H1 (cell line): Measurements from ENCODE around the gene NUP133. TPM values are rescaled to one million over a fixed set of nuclear protein-coding genes. Genes with fewer than 3 reads are reported as not detected.

Source experiments
- ASH2L ChIP-seq: fragments of 200-600, 300-600 bp; sonication (generic); IDR thresholded peaks from one replicate; pipeline ENCODE4 v1.7.1; 2017; ENCODE audit warnings: low read length
- CBX8 ChIP-seq: fragments of 300-800, 300-1000 bp; sonication (generic); IDR thresholded peaks from 2 replicates; pipeline ENCODE4 v1.7.1; 2016; ENCODE audit warnings: low read depth, low read length, borderline replicate concordance
- CTCF ChIP-seq, 3 experiments: IDR thresholded peaks; 1 replicate in 2 of 3; 2 replicates in 1 of 3; pipeline versions ENCODE4 v1.5.1 to v1.6.1; 2011; ENCODE audit warnings: low read length in 3 of 3, mild to moderate bottlenecking in 3 of 3, inconsistent platforms in 2 of 3, low read depth in 1 of 3, moderate library complexity in 1 of 3; ENCODE audit not compliant: insufficient read depth in 1 of 3; ENCODE audit errors: control extremely low read depth in 1 of 3
- EGR1 ChIP-seq: IDR thresholded peaks from 2 replicates; pipeline ENCODE4 v1.6.1; 2011; ENCODE audit warnings: low read depth, low read length, borderline replicate concordance
- EP300 ChIP-seq, 2 experiments: IDR thresholded peaks; 1 replicate in 1 of 2; 2 replicates in 1 of 2; pipeline ENCODE4 v1.6.1; 2011 to 2012; ENCODE audit warnings: low read depth in 2 of 2, low read length in 2 of 2, mild to moderate bottlenecking in 2 of 2, borderline replicate concordance in 1 of 2, inconsistent platforms in 1 of 2, moderate library complexity in 1 of 2
- GABPA ChIP-seq: IDR thresholded peaks from 2 replicates; pipeline ENCODE4 v1.6.1; 2011; ENCODE audit warnings: mild to moderate bottlenecking, low read length, moderate library complexity, borderline replicate concordance; ENCODE audit not compliant: insufficient read depth
- HDAC2 ChIP-seq, 2 experiments: fragments of 300-600 bp in 1 of 2; sonication (generic) in 1 of 2; IDR thresholded peaks; 2 replicates each; pipeline ENCODE4 v1.6.1; 2011 to 2012; ENCODE audit warnings: low read depth in 2 of 2, low read length in 2 of 2, mild to moderate bottlenecking in 2 of 2, moderate library complexity in 2 of 2, borderline replicate concordance in 1 of 2, inconsistent platforms in 1 of 2
- HDAC6 ChIP-seq: IDR thresholded peaks from one replicate; pipeline ENCODE4 v1.7.1; 2012; ENCODE audit warnings: low read depth, mild to moderate bottlenecking, inconsistent platforms, low read length, moderate library complexity
- JUN ChIP-seq: IDR thresholded peaks from 2 replicates; pipeline ENCODE4 v1.6.1; 2011; ENCODE audit warnings: low read depth, mild to moderate bottlenecking, improper control_type of control experiment, low read length
- JUND ChIP-seq: IDR thresholded peaks from 2 replicates; pipeline ENCODE4 v1.6.1; 2011; ENCODE audit warnings: mild to moderate bottlenecking, improper control_type of control experiment, low read length
- KDM5A ChIP-seq: fragments of 200-600 bp; IDR thresholded peaks from 2 replicates; pipeline ENCODE4 v1.7.1; 2012; ENCODE audit warnings: mild to moderate bottlenecking, low read length, inconsistent platforms, mixed read lengths
- MAFK ChIP-seq: IDR thresholded peaks from 2 replicates; pipeline ENCODE4 v1.6.1; 2012; ENCODE audit warnings: low read depth, mild to moderate bottlenecking, improper control_type of control experiment, low read length
- RAD21 ChIP-seq, 2 experiments: IDR thresholded peaks in 1 of 2; conservative IDR thresholded peaks in 1 of 2; 2 replicates each; pipeline ENCODE4 v1.6.1; 2011; ENCODE audit warnings: low read depth in 2 of 2, low read length in 2 of 2, improper control_type of control experiment in 1 of 2, inconsistent platforms in 1 of 2, mild to moderate bottlenecking in 1 of 2, moderate library complexity in 1 of 2
- RFX5 ChIP-seq: IDR thresholded peaks from 2 replicates; pipeline ENCODE4 v1.6.1; 2011; ENCODE audit warnings: low read depth, low read length, improper control_type of control experiment, borderline replicate concordance
- SP1 ChIP-seq: IDR thresholded peaks from 2 replicates; pipeline ENCODE4 v1.6.1; 2011; ENCODE audit warnings: low read depth, low read length
- SRF ChIP-seq: IDR thresholded peaks from 2 replicates; pipeline ENCODE4 v1.6.1; 2011; ENCODE audit warnings: mild to moderate bottlenecking, low read depth, low read length, moderate library complexity
- SUZ12 ChIP-seq: fragments of 200-600 bp; sonication (generic); IDR thresholded peaks from 2 replicates; pipeline ENCODE4 v1.6.1; 2012; ENCODE audit warnings: mild to moderate bottlenecking, inconsistent platforms, low read length, moderate library complexity, mixed read lengths
- TAF1 ChIP-seq: IDR thresholded peaks from 2 replicates; pipeline ENCODE4 v1.6.1; 2011; ENCODE audit warnings: mild to moderate bottlenecking, low read depth, low read length
- ZNF274 ChIP-seq: IDR thresholded peaks from 2 replicates; pipeline ENCODE4 v1.7.0; 2012; ENCODE audit warnings: low read length, borderline replicate concordance; ENCODE audit errors: extremely low read depth
- polyA plus RNA-seq, 7 experiments: library from polyadenylated mRNA; depleted of rRNA in 3 of 7; stranded (reverse) in 5 of 7; unstranded in 2 of 7; fragments of >200 nt in 5 of 7; fragments of 200-250 nt in 2 of 7; gene quantifications; 1 replicate in 5 of 7; 2 replicates in 1 of 7; 4 replicates in 1 of 7; pipeline versions ENCODE4 v1.2.1 to v1.2.3, GENCODE V29; 2011 to 2013; ENCODE audit warnings: missing spikeins in 2 of 7, mixed read lengths in 2 of 7
- total RNA-seq: library from RNA; stranded (reverse); fragmentation: NEBNext Ultra II Directional; extraction: Animal tissue kit (Norgen Biotek cat#: 25700); gene quantifications from 2 replicates; pipeline ENCODE4 v1.2.1, GENCODE V29; 2021

NUP133 gene
- total and polyA plus RNA-seq, 2 of the 8 experiments (the other 6 are each of a cell fraction or from before 2014, with no cell fraction given) = 20.6 to 72.1 TPM

DNA sequence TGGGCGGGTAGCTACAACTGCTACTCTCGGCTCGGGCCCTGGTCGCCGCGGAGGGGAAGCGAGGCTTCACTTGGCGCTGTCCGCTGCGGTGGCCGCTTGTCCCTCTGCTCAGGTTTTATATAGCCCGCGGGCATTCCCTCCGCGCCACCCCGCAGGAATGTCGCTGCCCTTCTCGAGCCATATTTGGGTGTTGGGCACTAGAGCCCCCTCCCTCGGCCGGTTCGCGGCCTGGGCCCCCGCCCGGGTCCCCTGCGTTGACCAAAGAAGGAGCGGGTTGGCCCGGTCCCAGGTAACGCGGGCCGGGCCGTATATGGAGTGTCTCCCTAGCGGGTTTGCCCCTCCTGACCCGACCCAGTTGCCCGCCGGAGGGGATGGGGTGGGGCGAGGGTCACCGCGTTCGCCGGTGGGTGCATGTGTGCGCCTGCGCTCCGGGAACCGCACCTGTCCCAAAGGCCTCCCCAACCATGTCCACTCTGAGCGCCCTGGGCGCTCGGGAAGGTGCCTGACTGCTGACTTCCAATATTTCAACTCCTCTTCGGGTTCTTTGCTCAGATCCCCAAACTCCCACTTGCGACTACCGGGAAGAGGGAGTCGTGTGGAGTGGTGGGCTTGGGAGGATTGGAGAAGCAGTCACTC is 74.0 kb downstream of the NUP133 start, which contains the start of gene ACTA1 (continued):
- TF ChIP-seq HDAC2 (IDR thresholded peaks at IDR 0.05; ENCODE audit: borderline replicate concordance in 1 of 2, low read depth in 2 of 2, low read length in 2 of 2) (0 out of 4 replicates have a peak, but pooled peaks of 1 of the 2 experiments have one; percentile 26), CTCF (IDR thresholded peaks at IDR 0.05; ENCODE audit: control extremely low read depth in 1 of 3, insufficient read depth in 1 of 3, low read depth in 1 of 3, low read length in 3 of 3) (no peak), SP1 (no peak), EP300 (IDR thresholded peaks at IDR 0.05; ENCODE audit: borderline replicate concordance in 1 of 2, low read depth in 2 of 2, low read length in 2 of 2) (no peak), SRF (peak; percentile 94), JUN (no peak), ASH2L (peak; percentile 54), CBX8 (no peak), TAF1 (no peak), HDAC6 (no peak), EGR1 (no peak), RAD21 (IDR thresholded peaks at IDR 0.05 in 1 of 2, conservative IDR thresholded peaks at IDR 0.05 in 1 of 2; ENCODE audit: low read depth in 2 of 2, low read length in 2 of 2) (no peak), MAFK (no peak), ZNF274 (no peak), JUND (no peak), RFX5 (no peak), GABPA (no peak), SUZ12 (peak; percentile 25), KDM5A (no peak)
